ENCODE results near the gene FBXL15.

FBXL15 gene

DNA sequence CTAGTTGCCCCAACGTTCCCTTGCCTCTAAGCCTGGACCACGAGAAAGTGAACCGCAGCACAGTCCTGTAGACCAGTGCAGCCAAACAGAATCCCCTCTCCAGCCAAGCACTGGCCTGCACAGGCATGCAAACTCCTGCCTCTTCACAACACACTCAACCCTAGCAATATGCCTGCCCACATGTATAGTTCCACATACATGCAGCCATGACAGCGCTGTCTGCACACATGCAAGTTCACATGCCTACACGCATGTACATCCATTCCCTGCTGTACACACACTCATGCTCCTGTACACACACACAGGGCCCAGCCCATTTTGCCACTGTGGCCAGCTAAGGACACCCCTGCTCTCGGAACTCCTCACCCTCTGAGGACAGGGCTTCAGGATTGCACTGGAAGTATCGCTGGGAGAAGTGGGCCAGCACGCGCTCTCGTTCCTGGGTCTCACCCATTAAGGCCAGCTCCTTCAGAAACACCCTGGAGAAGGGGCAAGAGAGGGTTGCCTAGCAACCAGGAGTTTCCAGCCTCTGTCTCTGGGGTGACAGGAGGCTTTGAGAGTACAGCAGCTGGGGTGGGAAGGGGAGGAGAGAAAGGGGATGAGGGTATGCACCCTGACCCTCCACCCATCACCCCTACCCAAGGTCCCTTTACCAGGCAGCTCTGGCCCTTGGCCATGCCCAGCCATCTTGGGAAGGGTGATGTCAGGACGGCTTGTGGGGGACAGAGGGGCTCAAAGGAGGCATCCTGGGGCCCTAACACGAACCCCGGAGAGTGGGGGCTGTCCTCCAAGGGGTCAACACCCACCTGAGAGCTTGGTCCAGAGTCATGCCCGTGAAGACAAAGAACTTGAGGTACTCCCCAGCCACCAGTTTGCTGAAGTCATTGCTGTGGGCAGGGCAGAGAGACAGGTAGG is 9.0 kb upstream of the FBXL15 start:
- DNase-seq, result no peak

- DNase-seq, result no peak
These were observed 8.3 kb upstream of the FBXL15 start for GRCh38 chr10:102412293-102412692.

DNA sequence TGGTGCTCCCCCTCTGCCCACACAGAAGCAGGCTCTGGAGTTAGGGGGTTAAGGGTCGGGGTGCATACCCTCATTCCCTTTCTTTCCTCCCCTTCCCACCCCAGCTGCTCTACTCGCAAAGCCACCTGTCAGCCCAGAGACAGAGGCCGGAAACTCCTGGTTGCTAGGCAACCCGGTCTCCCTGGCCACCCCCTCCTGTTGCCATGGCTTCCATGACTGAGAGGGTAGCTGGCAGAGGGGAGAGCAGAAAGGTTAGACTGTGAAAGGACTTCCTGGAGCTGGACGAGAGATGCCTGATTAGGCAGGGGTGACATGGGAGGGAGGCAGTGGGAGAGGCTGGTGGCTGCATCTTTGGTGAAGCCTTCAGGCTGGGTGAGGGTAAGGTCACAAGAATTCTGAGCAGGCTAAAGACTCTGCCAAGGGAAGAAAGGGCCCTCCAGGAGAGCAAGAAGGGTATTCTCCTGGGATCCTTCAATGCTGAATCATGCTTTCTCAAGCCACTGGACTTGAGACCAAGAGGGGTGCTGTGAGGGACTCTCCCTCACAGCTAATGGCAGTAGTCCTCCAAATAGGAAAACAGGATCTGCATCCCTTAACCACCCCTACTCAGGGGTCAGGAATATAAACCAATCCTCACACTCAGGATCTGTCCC is 7.5 kb upstream of the FBXL15 start:
- DNase-seq, result no peak

GRCh38 chr10:102413806-102414561 is 6.7 kb upstream of the FBXL15 start:
- no peak for DNase-seq

- no peak for DNase-seq
These were observed 5.9 kb upstream of the FBXL15 start for GRCh38 chr10:102414749-102415148.

DNA sequence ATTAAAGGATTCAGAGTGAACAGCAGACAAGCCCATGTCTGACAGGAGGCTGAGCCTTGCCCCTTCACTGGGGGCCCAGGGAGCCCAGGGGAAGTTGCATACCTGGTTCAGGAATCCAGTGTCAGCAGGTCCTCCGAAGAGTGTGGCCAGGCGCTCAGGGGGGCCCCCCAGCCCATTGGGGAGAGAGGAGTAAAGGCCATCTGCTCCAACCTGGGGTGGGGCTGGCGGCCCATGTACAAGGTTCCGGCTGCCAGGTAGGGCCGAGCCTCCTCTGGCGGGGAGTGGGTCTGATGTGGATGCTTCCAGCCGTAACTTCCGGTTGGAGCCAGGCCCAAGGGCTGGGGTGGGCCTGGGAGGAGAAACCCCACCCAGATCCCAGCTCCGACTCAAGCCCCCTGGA is 4.4 kb upstream of the FBXL15 start:
- no peak for DNase-seq

- no peak for DNase-seq
These were observed 3.9 kb upstream of the FBXL15 start for GRCh38 chr10:102416695-102417094.

DNA sequence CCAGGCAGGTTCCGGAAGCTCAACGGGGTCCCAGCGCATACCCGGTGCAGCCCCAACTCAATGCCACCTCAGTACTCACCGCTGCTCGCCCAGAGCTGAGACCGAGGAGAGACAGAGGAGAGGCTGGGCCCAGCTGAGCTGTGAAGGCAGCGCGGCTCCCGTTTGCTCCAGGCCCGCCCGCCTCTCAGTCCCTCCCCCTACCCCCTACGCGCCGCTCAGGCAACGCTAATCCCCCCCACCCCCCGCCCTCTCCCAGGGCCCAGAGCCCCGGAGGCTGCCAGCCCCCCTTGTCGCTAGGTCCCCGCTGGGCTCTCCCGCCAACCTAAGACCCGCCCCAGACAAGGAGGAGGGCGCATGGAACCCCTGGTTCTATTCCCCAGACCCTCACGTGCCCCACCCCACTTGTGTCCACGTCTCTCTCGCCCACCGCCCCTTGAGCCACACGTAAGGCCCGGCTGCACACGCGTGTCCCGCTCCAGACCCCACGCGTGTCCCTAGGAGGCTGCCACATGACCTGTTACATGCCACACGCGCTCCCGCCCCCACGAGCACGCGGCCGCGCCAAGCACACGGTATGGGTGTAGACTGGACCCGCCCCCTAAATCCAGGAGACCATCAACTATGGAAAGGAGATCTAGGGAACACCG is 1.9 kb upstream of the FBXL15 start, which contains the start of gene PSD:
PSD (minus strand) TSS at position 164 of the 647 bp plus-strand sequence. CDS start 1,747 bp downstream, outside the sequence.
- DNase-seq, result no peak

GRCh38 chr10:102419269-102420180 is 1.1 kb upstream of the FBXL15 start:
- DNase-seq, result no peak

DNA sequence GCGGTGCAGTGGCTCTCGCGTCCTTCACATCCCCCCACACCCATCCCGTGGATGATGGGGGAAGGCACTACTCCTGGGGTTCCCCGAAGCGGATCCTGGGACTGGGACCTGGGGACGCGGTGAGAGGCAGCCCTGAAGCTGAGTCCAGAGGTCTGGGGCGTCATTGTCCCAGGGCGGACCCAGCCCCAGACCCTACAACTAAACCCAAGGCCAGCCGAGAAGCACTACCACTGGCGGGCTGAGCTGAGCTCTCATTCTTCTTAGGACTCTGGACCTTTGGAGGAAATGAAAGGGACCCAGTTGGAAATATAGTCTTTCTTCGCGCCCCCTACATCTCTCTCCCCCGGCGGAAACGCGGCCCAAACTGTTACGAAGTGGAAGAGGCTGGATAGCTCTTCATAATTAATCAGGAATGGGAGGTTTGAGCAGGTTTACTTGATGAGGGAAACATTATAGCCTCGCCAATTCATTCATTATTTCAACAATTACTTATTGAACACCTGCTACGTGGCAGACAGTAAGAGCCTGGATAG is 389 bp upstream of the FBXL15 start:
- no peak for DNase-seq

- no peak for DNase-seq
These were observed 796 bp downstream of the FBXL15 start for GRCh38 chr10:102421507-102421756.

GRCh38 chr10:102421757-102422512 is 1.3 kb downstream of the FBXL15 start:
- DNase-seq, result no peak

DNA sequence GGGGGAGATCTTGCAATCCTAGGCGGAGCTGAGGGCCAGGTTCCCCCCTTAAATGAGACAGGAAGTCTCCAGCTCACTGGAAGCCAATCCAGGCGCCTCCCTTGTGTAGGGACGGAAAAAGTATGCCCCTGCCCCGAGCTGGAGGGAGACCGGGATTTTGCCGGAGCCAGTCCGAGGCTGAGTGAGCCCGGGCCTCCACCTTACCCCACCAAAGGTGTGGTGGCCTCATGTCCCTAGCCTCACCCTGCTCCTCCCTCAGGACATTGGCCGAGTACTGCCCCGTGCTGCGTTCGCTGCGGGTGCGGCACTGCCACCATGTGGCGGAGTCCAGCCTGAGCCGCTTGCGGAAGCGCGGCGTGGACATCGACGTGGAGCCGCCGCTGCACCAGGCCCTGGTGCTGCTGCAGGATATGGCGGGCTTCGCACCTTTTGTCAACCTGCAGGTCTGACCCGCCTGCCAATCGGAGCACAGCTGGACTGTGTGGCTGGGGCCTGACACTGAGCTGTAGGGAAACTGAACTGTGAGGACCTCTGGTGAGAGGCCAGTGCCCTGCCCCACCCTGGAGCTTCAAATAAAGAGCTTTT is 2.0 kb downstream of the FBXL15 start:
- DNase-seq, result no peak

DNA sequence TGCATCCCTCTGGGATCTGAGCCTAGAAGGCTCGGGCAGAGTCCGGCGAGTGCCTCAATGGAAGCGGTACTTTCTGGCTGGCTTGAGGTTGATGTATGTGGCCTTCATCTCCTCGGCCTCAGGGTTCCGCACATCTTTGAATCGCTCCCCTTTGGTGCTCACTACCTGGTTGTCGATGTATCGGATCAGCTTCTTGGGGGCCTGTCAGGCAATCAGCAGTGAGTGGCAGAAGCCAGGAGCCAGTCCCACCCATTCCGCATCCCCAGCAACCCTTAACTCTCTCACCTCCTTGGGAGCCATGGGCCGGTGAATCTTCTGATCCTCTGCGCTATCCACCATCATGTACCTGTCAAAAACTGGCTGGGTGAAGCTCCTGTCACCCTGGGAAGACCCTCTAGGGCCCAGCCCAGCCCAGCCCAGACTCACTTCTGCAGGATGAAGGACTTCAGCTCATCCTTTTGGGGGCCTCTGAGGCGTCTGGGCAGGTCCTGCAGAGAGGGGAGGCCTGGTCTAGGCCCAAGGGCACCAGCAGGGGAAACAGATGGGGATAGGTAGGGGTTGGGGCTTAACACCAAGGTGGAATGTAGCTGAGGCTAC is 2.8 kb downstream of the FBXL15 start:
- no peak for DNase-seq

- no peak for DNase-seq
These were observed 3.5 kb downstream of the FBXL15 start for GRCh38 chr10:102424145-102424544.

DNA sequence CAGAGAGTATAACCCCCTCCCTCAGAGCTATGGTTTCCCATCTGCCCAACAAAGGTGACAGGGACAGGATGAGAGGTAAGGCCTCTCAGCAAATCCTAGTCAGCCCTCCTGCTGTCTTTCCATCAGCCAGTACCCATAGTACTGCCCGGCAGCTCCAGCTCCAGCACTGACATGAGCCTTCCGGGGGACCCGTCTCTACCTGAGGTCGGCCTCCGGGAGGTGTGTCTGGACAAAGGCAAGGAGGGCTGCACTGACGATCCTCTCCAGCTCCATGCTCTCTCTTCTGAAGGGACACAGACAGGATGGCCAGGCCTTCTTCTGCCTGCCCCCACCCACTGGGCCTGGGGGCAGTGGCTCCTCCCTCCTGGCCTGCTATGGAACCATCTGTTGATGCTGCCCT is 4.3 kb downstream of the FBXL15 start:
- DNase-seq, result no peak

DNA sequence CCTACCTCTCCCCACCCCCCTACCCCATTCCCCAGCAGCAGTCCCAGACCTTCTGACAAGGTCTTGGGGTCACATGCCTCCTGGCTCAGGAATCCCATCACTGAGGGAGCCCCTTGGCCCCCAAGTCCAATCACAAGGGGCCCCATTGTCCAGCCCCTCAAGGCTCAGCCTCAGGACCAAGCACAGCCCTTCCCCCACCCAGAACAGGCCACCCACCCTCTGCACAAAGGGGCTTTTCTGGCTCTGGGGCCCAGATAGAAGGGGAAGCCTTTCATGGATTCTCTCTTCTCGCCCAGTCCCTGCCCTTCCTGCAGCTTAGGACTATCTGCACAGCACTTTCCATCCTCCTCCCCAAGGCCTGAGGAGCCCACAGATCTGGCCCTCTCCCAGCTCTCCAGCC is 4.8 kb downstream of the FBXL15 start:
- DNase-seq, result no peak

GRCh38 chr10:102426803-102427287 is 6.2 kb downstream of the FBXL15 start:
- DNase-seq, result no peak

DNA sequence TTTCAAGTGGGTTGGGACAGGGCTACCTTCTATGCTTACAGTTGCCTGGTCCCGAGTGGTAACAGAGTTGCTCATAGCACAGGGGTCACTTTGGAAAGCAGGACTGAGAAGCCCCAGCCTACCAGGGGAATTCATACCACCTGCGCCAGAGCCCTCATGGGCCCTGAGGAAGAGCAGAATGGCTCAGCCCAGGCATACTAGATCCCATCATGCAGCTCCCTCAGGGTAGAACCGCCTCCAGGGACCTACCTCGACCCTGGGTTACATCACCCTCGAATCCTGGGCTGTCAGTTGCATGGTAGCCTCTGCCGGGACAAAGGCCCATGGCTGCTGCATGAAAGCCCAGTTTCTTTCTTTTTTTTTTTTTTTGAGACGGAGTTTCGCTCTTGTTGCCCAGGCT is 8.8 kb downstream of the FBXL15 start:
- no peak for DNase-seq

Data from SIG-M5 (cell line).